Renal cortex interstitium (tissue), 11 donors: ENCODE measurements around the gene NINJ2. TPM values are rescaled to one million over a fixed set of nuclear protein-coding genes. Genes with fewer than 3 reads are reported as not detected.

Experiments used
- DNase-seq, 11 donors: peaks; one replicate each; pipeline ENCODE4 v3.0.0-alpha.2; 2013; ENCODE audit warnings: low read depth in 9 of 11, low spot score in 4 of 11; ENCODE audit errors: extremely low read depth in 1 of 11
- polyA plus RNA-seq, 3 donors: library from polyadenylated mRNA; unstranded; fragments of 120-200 nt; gene quantifications; one replicate each; pipeline ENCODE4 v1.2.1, GENCODE V29; 2013; ENCODE audit not compliant: insufficient read length in 3 of 3

The NINJ2 gene
- polyA plus RNA-seq, 3 donors, result 0.89 to 2.0 (median 1.4) TPM

GRCh38 chr12:597926-598568, 65.2 kb downstream of the NINJ2 start:
- DNase-seq, result no peak

DNA sequence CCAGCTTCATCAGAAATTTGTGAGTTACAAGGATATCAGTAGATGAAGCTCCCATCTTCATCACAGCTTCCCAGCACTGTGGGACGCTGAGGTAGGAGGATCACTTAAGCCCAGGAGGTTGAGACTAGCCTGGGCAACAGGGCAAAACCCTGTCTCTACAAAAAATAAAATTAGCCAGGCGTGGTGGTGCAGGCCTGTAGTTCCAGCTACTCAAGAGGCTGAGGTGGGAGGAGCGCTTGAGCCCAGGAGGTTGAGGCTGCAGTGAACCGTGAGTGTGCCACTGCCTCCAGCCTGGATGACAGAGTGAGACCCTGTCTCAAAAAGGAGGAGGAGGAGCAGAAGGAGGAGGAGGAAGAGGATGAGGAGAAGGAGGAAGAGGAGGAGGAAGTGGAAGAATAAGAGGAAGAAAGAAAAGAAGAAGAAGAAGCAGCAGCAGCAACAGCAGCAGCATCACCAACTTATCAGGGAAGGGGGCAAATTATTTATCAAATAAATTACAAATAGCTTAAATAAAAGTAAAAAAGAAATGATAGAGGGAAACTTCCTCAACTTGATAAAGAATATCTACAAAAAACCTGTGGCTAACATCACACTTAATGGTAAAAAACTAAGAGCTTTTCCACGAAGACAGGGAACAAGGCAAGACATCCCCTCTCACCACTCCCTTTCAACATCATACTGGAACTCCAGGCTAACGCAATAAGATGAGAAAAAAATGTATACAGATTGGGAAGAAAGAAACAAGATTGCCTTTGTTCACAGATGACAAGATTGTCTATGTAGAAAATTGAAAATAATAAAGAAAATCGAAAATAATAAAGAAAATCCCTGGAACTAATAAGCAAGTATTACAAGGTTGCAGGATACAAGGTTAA, 69.6 kb downstream of the NINJ2 start:
- no peak for DNase-seq

- no peak for DNase-seq
Observed at GRCh38 chr12:592024-592505, 71.2 kb downstream of the NINJ2 start.

DNA sequence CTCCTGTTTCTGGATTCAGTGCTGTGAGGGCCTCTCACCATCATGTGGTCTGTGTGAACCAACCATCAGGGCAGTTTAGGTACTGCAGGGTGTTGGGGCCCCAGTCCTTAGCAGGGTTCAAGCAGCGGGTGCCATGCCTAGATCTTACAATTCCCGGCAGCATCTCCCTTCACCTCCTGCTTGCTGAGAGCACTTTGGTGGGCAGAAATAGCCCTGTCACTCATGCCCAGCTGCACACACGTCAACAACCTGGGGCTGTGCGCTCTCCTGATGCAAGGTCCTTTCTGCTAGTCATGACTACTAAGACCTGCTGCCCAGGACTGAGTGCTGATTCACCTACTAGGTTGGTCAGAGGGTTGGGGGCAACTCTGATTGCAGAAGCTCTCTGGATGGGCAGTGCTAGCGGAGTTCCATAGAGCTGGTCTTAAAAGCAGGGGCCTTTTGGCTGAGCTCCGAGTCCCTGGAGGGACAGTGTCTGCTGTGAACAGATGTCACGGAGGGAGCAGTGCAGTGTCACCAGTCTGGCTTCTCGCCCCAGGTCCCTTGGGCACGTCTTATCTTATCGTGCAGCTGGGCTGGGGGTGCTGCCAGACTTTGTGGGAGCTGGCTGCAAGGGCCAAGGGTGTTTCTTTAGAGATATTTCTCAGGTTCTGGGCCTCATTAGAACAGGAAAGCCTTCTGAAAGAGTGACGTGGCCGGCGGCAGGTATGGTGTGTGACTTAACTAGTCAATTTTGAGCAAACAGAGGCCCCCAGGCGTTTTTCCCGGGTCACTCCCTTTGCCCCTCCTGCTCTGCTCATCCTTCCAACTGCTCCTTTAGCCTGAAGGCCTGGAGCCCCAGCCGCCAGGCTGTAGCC, 71.8 kb downstream of the NINJ2 start:
- no peak for DNase-seq

DNA sequence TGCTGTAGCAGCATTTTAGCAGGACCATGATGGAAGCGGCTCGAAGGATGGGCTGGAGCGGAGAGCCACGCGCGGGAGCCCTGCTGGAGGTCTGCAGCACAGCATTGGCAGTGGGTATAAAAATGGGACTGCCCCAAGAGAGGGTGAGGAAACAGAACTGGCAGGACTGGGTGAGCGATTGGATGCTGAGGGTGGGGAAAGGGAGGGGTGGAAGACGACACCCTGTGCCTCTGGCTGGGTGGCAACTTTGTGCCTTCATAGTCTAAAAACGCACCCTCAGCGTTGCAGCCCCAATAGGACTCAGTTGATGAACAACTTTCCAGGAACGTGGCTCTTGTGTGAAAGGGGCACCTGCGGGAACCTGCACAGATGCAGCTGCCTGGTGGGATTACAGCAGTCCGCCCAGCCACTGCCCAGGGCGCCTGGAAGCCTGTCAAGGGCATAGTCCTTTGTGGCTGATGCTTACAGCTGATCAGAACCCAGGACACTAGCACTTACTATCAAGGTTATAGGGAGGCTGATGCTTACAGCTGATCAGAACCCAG, 73.0 kb downstream of the NINJ2 start:
- DNase-seq, result no peak

- DNase-seq, result no peak
Observed at GRCh38 chr12:588646-589045, 74.6 kb downstream of the NINJ2 start.

DNA sequence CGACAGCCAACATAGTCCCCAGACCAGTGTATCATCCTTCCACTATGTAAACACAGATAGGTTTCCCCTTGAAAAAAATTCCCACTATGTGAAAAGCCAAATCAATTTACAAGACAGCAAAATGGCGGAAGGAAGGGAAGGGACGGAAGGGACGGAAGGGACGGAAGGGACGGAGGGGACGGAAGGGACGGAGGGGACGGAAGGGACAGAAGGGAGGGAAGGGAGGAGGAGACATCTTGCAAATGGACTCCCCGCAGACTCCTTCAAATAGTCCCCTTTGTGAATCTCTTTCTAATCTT, 75.3 kb downstream of the NINJ2 start:
- no peak for DNase-seq

- no peak for DNase-seq
Observed at GRCh38 chr12:587132-588023, 75.9 kb downstream of the NINJ2 start.

GRCh38 chr12:586318-587071, 76.8 kb downstream of the NINJ2 start:
- no peak for DNase-seq

DNA sequence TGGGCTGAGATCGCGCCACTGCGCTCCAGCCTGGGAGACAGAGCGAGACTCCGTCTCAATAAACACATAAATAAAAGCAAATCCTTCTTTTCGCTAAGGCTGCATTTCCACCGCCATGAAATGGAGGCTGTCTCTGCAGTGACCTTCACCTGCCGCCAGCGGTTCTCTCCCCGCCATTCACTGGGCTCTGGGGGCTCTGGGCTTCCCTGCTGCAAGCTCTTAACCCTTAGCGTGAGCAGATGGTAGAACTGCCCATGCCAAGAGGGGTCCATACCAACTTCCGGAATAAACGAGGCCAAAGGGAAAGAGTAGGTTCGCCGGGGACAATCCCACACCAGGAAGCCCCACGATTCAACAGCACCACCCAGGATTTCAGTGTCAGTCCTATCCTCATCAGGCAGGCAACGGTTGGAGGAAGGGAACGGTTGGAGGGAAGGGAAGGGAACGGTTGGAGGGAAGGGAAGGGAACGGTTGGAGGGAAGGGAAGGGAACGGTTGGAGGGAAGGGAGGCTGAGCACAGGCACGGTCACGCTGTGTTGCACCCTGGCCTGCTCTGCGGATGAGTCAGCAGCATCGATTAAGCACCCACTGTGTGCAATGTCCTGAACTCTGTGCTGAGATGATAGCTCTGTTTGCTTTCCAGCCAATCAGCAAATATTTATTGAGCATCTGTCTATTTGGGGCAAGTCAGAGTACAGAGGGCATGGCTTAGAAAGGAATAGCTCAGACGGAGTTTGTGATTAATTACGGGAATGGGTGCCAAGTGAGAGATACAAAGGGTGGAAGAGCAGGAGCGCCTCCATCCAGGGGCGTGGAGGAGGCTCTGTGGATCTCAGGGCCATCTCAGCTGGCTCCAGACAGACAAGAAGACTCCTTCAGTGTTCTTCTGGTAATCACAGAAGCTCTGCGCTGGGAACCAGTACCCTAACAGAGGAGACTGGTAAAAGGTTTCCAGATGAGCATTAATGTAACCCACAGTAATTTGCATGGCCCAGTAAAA, 77.9 kb downstream of the NINJ2 start:
- DNase-seq, result no peak

DNA sequence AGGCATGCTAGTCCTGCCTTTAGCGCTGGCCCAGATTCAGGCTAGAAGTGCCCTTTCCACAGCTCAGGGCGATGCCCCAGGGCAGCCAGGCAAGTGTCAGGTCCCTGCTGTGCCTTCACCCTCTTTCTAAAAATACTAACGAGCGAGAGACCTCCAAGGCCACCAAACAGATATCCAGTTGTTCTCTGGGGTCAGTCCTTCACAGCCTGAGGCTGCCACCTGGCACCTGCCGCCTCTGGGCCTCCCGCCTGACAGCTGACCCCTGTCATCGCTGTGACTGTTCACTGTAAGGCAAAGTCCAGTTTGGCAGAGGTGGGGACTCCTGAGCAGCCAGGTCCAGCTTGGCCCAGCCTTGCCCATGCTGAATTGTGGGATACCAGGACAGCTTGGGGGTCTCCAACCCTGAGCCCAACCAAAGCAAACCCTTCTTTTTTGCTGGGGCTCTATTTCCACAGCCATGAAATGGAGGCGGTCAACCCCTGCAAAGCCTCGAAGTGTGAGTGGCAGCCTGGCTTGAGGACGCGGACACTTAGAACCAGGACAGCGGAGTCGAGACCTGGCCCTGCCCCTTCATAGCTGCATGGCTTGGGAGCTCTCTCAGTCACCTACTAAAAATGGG, 79.9 kb downstream of the NINJ2 start:
- no peak for DNase-seq

DNA sequence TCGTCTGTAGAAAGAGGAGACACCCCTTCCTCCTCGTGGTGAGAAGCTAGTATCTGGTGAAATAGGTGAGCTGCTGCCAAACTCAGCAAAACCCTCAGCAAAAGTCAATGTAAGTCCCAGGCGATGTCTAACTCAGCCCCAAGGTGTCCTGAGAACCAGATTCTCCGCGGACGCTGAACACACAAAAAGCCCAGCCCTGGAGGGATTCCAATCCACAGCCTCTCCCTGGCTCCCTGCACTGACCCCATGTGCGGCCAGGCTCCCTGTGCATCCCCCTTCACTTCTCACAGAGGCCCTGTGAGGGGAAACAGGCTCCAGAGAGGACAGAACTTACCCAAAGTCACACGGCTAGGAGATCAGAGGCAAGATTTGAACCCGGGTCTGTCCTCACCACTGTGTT, 81.5 kb downstream of the NINJ2 start:
- no peak for DNase-seq

GRCh38 chr12:581321-581720, 81.9 kb downstream of the NINJ2 start:
- no peak for DNase-seq

GRCh38 chr12:580813-581212, 82.4 kb downstream of the NINJ2 start:
- no peak for DNase-seq

DNA sequence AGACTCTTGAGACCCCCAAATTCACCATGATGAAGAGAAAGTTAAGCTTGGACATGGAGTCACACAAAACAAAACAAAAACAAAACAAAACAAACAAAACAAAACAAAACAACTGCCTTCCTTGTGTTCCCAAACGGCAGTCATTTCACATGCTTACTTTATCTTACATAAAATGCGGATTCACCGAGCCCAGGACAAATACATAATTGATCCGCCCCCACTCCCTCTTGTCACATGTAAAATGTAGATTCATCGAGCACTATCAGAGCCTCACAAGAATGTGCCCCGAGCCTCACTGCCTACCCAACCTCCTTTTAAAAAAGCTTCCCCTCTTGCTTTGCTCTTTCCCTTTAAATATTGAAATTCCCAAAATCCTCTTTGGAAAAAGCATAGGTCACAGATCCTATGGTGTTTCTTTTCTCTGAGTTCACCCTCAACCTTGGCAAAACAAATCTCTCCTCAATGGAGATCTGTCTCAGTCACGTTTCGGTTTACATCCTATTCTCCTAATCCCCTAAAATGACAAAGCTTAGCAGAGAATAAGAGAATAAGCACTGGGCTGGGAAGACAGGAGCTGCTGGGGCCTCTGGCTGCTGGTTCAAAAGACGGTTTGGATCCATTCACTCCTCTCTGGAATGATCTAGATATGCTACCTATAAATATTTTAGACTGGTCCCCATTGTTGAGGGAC, 83.7 kb downstream of the NINJ2 start:
- no peak for DNase-seq
